NCI-H2227 (cell line): ENCODE measurements around the gene JAG2.

Experiments used
- DNase-seq: peaks from one replicate; lab custom pipeline; 2025; ENCODE audit not compliant: unreplicated experiment; lab: John Stamatoyannopoulos, UW

The JAG2 gene

DNA sequence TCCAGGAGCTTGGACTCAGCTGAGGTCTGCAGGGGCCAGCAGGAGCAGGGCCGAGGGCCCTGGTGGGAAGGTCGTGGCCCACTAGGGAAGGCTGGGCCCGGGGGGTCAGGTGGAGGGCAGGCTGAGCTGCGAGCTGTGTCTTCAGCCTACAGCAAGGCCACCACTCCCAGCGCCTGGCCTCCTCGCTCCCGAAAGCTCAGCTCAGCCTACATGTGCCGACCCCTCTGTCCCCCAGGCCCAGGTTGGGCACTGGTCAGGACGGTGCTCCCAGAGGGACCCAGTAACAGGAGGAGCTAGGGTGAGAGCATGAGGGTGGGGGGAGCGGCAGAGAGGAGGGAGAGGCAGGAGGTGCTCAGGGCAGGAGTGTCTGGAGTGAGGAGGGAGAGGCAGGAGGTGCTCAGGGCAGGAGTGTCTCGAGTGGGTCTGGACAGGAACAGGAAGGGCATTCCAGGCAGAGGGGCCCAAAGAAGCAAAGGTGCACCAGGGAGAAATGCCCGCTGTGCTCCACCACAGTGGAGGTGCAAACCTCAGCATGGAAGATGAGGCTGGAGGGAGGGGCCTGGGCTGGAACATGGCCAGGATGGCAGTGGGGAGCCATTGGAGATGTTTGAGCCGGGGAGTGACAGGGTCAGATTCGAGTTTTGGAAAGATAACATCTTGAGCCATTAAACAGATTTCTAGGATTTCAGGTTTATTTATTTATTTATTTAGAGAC lies 74.2 kb downstream of the JAG2 start:
- DNase-seq = peak; percentile 43

DNA sequence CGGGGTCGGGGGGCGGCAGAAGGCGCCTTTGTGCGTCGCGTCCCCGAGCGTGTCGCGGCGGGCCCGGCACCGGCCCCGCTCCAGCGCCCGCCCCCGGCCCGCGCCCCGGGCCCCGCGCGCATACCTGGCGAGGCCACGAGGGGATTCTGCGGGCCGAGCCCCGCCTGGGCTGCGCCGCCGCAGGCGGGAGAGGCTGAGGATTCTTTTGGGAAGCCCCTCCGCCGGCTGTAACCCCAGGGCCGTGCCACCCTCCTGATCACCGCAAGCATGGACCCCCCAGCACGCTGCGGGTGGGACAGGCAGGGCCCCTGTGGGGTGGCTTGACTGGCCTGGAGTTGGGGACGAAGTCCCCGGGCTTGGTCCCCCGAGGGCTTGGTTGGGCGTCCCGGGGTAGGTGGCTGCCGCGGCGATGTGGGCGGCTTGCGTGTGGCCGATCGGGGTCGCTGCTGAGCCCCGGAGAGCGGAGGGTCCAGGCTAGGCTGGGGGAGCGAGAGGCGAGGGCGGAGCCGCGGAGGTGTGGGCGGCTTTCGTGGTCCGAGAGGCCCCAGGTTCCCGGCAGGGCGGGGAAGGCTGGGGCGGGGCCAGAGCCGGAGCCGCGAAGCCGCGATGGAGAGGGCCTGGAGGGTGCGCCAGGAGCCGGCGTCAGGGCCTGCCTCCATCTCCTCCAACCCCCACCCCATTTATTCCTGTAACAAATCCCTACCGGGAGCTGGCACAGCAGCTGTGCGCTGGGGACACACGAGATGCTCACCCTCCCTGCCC lies 75.0 kb downstream of the JAG2 start:
- peak; percentile 94 for DNase-seq

DNA sequence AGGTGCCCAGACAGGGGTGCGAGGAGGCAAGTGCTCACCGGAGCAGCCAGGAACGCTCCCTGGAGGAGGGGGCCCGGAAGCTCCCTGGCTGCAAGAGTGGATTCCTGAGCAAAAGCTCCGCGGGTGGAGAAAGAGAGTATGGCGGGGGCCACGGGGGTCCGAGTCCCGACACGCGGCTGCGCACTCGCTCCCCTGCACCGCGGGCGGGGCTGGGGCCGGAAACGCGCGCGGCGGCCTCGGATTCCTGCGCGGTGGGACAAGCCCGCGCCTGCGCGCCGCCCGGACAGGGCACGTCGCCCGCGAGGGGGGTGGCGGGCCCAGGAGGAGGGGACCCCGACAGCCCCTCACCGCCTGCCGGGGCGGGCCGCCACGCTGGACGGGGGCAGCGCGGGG lies 75.5 kb downstream of the JAG2 start:
- DNase-seq = peak; percentile 88

DNA sequence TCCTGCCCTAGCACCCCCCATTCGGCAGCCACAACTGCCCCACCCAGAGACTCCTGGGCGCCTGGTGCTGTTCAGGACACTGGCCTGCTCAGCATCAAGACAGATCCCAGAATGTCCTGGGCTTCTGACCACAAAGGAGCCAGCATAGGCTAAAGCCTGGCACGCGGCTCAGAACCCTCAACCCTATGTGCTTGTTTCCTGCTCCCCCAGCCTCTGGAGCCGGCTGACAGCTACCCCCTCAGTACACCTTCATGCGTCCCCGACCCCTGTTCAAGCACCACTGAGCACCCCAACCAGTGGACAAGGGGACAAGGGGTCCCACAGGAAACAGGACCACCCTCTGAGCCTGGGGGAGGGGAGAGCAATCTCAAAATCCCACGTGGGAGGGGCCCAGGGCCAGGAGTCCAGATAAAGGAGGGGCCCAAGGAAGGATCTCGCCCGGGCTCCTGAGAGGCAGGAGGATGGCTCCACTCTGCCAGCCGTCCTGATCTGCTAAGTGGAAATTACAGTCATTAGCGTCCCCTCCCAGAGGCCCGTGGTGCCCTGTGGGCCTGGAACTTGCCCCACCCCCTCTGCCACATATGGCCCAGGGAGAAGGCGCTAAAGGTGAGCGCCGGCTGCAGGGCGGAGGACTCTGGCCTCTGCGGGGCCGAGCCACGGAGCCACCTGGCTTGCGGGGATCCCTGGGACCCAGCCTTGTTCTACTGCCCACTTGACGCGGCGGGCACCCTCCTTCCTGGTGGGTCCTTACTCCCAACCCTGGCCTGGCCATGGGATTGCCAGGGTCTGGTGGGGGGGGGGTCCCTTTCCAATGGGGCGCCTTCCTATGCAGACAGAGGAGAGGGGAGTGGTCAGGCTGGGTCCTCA lies 76.2 kb downstream of the JAG2 start:
- peak; percentile 81 for DNase-seq

DNA sequence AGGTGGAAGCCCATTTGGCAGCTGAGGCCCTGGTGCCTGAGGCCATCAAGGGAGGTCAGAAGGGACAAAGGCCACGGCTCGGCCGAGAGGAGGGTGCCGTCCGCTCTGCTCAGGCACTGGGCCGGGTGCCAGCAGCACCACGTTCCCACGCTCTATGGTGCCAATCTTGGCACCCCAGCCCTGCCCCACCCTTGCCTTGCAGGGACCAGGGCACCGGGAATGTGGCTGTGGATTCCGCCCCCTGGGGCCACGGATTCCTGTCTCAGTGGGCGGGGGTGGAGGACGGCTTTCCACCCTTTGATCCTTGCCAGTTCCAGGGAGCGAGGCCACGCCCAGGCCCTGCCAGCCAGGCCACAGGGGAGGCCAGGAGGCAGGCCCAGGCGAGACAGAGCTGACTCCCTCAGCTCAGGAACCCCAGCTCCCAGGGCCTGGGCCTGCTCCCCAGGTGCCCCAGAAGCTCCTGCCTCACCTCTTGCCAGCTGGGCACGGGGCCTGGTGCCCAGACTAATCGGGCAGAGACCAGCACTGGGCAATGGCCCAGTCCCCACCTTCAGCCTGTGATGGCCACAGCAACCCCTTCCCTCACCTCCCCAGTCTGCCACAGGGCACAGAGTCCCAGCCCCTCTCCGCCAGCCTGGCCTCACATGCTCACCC lies 76.9 kb downstream of the JAG2 start:
- no peak for DNase-seq

DNA sequence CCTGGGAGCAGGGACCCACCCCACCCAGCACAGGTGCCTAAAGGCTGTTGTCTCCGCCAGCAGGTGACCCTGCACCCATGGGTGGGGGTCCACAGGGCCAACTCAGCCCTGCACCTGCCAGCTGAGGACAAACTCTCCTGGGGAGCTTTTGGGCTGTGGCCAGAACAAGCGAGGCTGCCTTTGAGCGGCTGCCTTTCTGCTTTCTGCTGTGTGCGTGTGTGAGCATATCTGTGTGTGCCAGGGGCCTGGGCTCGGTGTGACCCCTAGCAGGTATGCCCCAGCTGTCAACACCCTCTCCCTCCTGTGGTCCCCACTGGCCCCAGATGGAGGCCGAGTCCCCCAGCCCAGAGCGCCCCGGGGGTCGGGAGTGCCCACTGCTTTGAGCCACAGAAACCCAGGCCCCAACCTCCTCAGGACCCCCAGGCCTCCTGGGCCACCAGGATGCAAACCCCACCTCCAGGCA lies 77.5 kb downstream of the JAG2 start:
- DNase-seq = no peak
